Measurements from ENCODE around the gene SPAG16. TPM values are rescaled to one million over a fixed set of nuclear protein-coding genes. Genes with fewer than 3 reads are reported as not detected.

Gene SPAG16
- total RNA-seq, 2 experiments from 2014 or later = 8.4 to 8.5 TPM

GRCh38 chr2:214310319-214310718, 1026.1 kb downstream of the SPAG16 start:
- no peaks in the 10 kb centered on the region for H3K27me3 Mint-ChIP-seq
- no peaks in the 10 kb centered on the region for H3K36me3 Mint-ChIP-seq (ENCODE audit: low read depth)
- no peaks in the 10 kb centered on the region for H3K4me1 Mint-ChIP-seq
- no peak overlapping the region for H3K4me3 Mint-ChIP-seq
- H3K9me3 Mint-ChIP-seq = no peaks in the 10 kb centered on the region
- ChIA-PET POLR2A (no interaction called here), CTCF (interaction anchor here (0.6 kb wide), 1 partner anchor 930 kb away, joined by 4 read pairs; no protein-coding TSS in a partner anchor)
- no peak overlapping the region for H3K27ac Mint-ChIP-seq
- no peak for DNase-seq

- DNase-seq = no peak
- Mint-ChIP-seq H3K36me3 (ENCODE audit: low read depth) (no peaks in the 10 kb centered on the region), H3K27ac (no peak overlapping the region), H3K4me1 (no peaks in the 10 kb centered on the region), H3K9me3 (no peaks in the 10 kb centered on the region), H3K27me3 (no peaks in the 10 kb centered on the region), H3K4me3 (no peak overlapping the region)
- ChIA-PET POLR2A (no interaction called here), CTCF (no interaction called here)
Measured at GRCh38 chr2:214311031-214311533, 1026.8 kb downstream of the SPAG16 start.

GRCh38 chr2:214311931-214312749, 1027.9 kb downstream of the SPAG16 start:
- no peak overlapping the region for H3K27ac Mint-ChIP-seq
- H3K27me3 Mint-ChIP-seq = no peaks in the 10 kb centered on the region
- no peaks in the 10 kb centered on the region for H3K36me3 Mint-ChIP-seq (ENCODE audit: low read depth)
- H3K4me3 Mint-ChIP-seq = no peak overlapping the region
- no peaks in the 10 kb centered on the region for H3K9me3 Mint-ChIP-seq
- POLR2A ChIA-PET = no interaction called here
- CTCF ChIA-PET = no interaction called here
- H3K4me1 Mint-ChIP-seq = no peaks in the 10 kb centered on the region
- DNase-seq = no peak

GRCh38 chr2:214315324-214315723, 1031.1 kb downstream of the SPAG16 start:
- no peak overlapping the region for H3K4me3 Mint-ChIP-seq
- no peaks in the 10 kb centered on the region for H3K27me3 Mint-ChIP-seq
- no peak overlapping the region for H3K27ac Mint-ChIP-seq
- CTCF ChIA-PET = no interaction called here
- no peaks in the 10 kb centered on the region for H3K4me1 Mint-ChIP-seq
- no peak for DNase-seq
- H3K36me3 Mint-ChIP-seq (ENCODE audit: low read depth) = no peaks in the 10 kb centered on the region
- no peaks in the 10 kb centered on the region for H3K9me3 Mint-ChIP-seq
- POLR2A ChIA-PET = no interaction called here

GRCh38 chr2:214320211-214320610, 1035.9 kb downstream of the SPAG16 start:
- H3K4me3 Mint-ChIP-seq = no peak overlapping the region
- ChIA-PET CTCF (no interaction called here), POLR2A (no interaction called here)
- H3K27me3 Mint-ChIP-seq = no peaks in the 10 kb centered on the region
- no peaks in the 10 kb centered on the region for H3K4me1 Mint-ChIP-seq
- DNase-seq = no peak
- H3K27ac Mint-ChIP-seq = no peak overlapping the region
- H3K9me3 Mint-ChIP-seq = no peaks in the 10 kb centered on the region
- no peaks in the 10 kb centered on the region for H3K36me3 Mint-ChIP-seq (ENCODE audit: low read depth)

- CTCF ChIA-PET = no interaction called here
- H3K27me3 Mint-ChIP-seq = no peaks in the 10 kb centered on the region
- H3K9me3 Mint-ChIP-seq = no peaks in the 10 kb centered on the region
- no peak for DNase-seq
- POLR2A ChIA-PET = no interaction called here
- no peaks in the 10 kb centered on the region for H3K4me1 Mint-ChIP-seq
- H3K27ac Mint-ChIP-seq = no peak overlapping the region
- no peak overlapping the region for H3K4me3 Mint-ChIP-seq
- no peaks in the 10 kb centered on the region for H3K36me3 Mint-ChIP-seq (ENCODE audit: low read depth)
Measured at GRCh38 chr2:214322662-214323061, 1038.4 kb downstream of the SPAG16 start.

GRCh38 chr2:214325404-214325803, 1041.1 kb downstream of the SPAG16 start:
- ChIA-PET CTCF (no interaction called here), POLR2A (no interaction called here)
- H3K4me3 Mint-ChIP-seq = no peak overlapping the region
- H3K4me1 Mint-ChIP-seq = no peaks in the 10 kb centered on the region
- no peaks in the 10 kb centered on the region for H3K36me3 Mint-ChIP-seq (ENCODE audit: low read depth)
- no peaks in the 10 kb centered on the region for H3K9me3 Mint-ChIP-seq
- no peak overlapping the region for H3K27ac Mint-ChIP-seq
- no peaks in the 10 kb centered on the region for H3K27me3 Mint-ChIP-seq
- DNase-seq = no peak

GRCh38 chr2:214328941-214329340, 1044.7 kb downstream of the SPAG16 start:
- Mint-ChIP-seq H3K9me3 (no peaks in the 10 kb centered on the region), H3K4me3 (no peak overlapping the region), H3K36me3 (ENCODE audit: low read depth) (no peaks in the 10 kb centered on the region), H3K27me3 (no peaks in the 10 kb centered on the region), H3K4me1 (no peaks in the 10 kb centered on the region), H3K27ac (no peak overlapping the region)
- ChIA-PET POLR2A (no interaction called here), CTCF (no interaction called here)
- DNase-seq = no peak

GRCh38 chr2:214341646-214342045, 1057.4 kb downstream of the SPAG16 start:
- Mint-ChIP-seq H3K9me3 (peaks cover 3% of the 10 kb centered on the region), H3K4me1 (no peaks in the 10 kb centered on the region), H3K27ac (no peak overlapping the region), H3K27me3 (no peaks in the 10 kb centered on the region), H3K36me3 (ENCODE audit: low read depth) (no peaks in the 10 kb centered on the region), H3K4me3 (no peak overlapping the region)
- POLR2A ChIA-PET = no interaction called here
- CTCF ChIA-PET = no interaction called here
- no peak for DNase-seq

GRCh38 chr2:214358506-214358905, 1074.2 kb downstream of the SPAG16 start:
- no peak overlapping the region for H3K4me3 Mint-ChIP-seq
- ChIA-PET CTCF (no interaction called here), POLR2A (no interaction called here)
- DNase-seq = no peak
- no peak overlapping the region for H3K27ac Mint-ChIP-seq
- no peaks in the 10 kb centered on the region for H3K4me1 Mint-ChIP-seq
- peaks cover 3% of the 10 kb centered on the region for H3K9me3 Mint-ChIP-seq
- no peaks in the 10 kb centered on the region for H3K36me3 Mint-ChIP-seq (ENCODE audit: low read depth)
- no peaks in the 10 kb centered on the region for H3K27me3 Mint-ChIP-seq

GRCh38 chr2:214361116-214361515, 1076.9 kb downstream of the SPAG16 start:
- no peak overlapping the region for H3K27ac Mint-ChIP-seq
- peaks cover 3% of the 10 kb centered on the region for H3K9me3 Mint-ChIP-seq
- POLR2A ChIA-PET = no interaction called here
- H3K27me3 Mint-ChIP-seq = no peaks in the 10 kb centered on the region
- DNase-seq = no peak
- no peaks in the 10 kb centered on the region for H3K36me3 Mint-ChIP-seq (ENCODE audit: low read depth)
- no peak overlapping the region for H3K4me3 Mint-ChIP-seq
- H3K4me1 Mint-ChIP-seq = no peaks in the 10 kb centered on the region
- CTCF ChIA-PET = no interaction called here

GRCh38 chr2:214365549-214365948, 1081.3 kb downstream of the SPAG16 start:
- POLR2A ChIA-PET = no interaction called here
- H3K36me3 Mint-ChIP-seq (ENCODE audit: low read depth) = no peaks in the 10 kb centered on the region
- CTCF ChIA-PET = no interaction called here
- no peaks in the 10 kb centered on the region for H3K27me3 Mint-ChIP-seq
- H3K27ac Mint-ChIP-seq = no peak overlapping the region
- H3K4me3 Mint-ChIP-seq = no peak overlapping the region
- H3K4me1 Mint-ChIP-seq = no peaks in the 10 kb centered on the region
- H3K9me3 Mint-ChIP-seq = peaks cover under 1% of the 10 kb centered on the region
- DNase-seq = no peak

- no peak for DNase-seq
- Mint-ChIP-seq H3K36me3 (ENCODE audit: low read depth) (no peaks in the 10 kb centered on the region), H3K27me3 (no peaks in the 10 kb centered on the region), H3K9me3 (peaks cover 4% of the 10 kb centered on the region), H3K27ac (no peak overlapping the region), H3K4me3 (no peak overlapping the region), H3K4me1 (no peaks in the 10 kb centered on the region)
- POLR2A ChIA-PET = no interaction called here
- CTCF ChIA-PET = no interaction called here
Measured at GRCh38 chr2:214367171-214367570, 1082.9 kb downstream of the SPAG16 start.

- CTCF ChIA-PET = no interaction called here
- H3K27me3 Mint-ChIP-seq = no peaks in the 10 kb centered on the region
- no peak for DNase-seq
Measured at GRCh38 chr2:214376618-214377285, 1092.5 kb downstream of the SPAG16 start.

More at GRCh38 chr2:214376618-214377285, 1092.5 kb downstream of the SPAG16 start:
- Mint-ChIP-seq H3K4me1 (no peaks in the 10 kb centered on the region), H3K9me3 (no peaks in the 10 kb centered on the region), H3K27ac (no peak overlapping the region), H3K4me3 (no peak overlapping the region), H3K36me3 (ENCODE audit: low read depth) (no peaks in the 10 kb centered on the region)
- POLR2A ChIA-PET = no interaction called here

Data from activated CD4-positive, alpha-beta memory T cell treated with anti-CD3 and anti-CD28 coated beads, Interleukin-2, amount 10 ng/mL, durations not matched to agents 7 days and 5 days (primary cell).